IMR-90 (cell line): ENCODE measurements around the gene SREBF2. TPM values are rescaled to one million over a fixed set of nuclear protein-coding genes. Genes with fewer than 3 reads are reported as not detected.

Experiments used
- ATAC-seq: fragments of 200-7000 bp; cut with Tn5 transposase; 2 replicates; pipeline ENCODE4 v1.9.1; 2020; ENCODE audit warnings: low read depth, mild to moderate bottlenecking, moderate library complexity
- BruUV-seq: library from RNA; stranded (reverse); fragments of 400-500 nt; replicated peaks from 2 replicates; lab custom pipeline; 2021; lab: Mats Ljungman, UMichigan
- CTCF ChIA-PET: fragments of 300-600 bp; formaldehyde crosslinking; extraction: SDS; loops from one replicate; lab custom pipeline; 2021; ENCODE audit warnings: antibody characterized with exemption; lab: Yijun Ruan, JAX
- POLR2A ChIA-PET: fragments of 300-600 bp; sonication (Branson Sonifier 250); formaldehyde crosslinking; loops from one replicate; lab custom pipeline; 2022; ENCODE audit warnings: antibody characterized with exemption; ENCODE audit not compliant: unreplicated experiment; lab: Charles Lee
- DNase-seq: peaks from one replicate; pipeline ENCODE4 v3.0.0; 2013
- H2AFZ ChIP-seq: replicated peaks from 2 replicates; pipeline ENCODE3; 2013; ENCODE audit warnings: low read length, mild to moderate bottlenecking; ENCODE audit not compliant: poor library complexity
- H2AK5ac ChIP-seq: 2 replicates; pipeline ENCODE4 v1.6.1; 2013; ENCODE audit warnings: low read depth, low read length, inconsistent platforms
- H2AK9ac ChIP-seq: replicated peaks from 2 replicates; pipeline ENCODE3; 2013; ENCODE audit warnings: mild to moderate bottlenecking, low read depth, low read length, moderate library complexity; ENCODE audit not compliant: poor library complexity
- H2BK120ac ChIP-seq: 2 replicates; pipeline ENCODE4 v1.6.1; 2013; ENCODE audit warnings: low read depth, low read length, inconsistent platforms
- H2BK15ac ChIP-seq: 3 replicates; pipeline ENCODE4 v1.6.1; 2013; ENCODE audit warnings: low read depth, low read length, inconsistent platforms
- H2BK20ac ChIP-seq: 2 replicates; pipeline ENCODE4 v1.6.1; 2013; ENCODE audit warnings: low read depth, mild to moderate bottlenecking, inconsistent platforms, low read length, moderate library complexity
- H2BK5ac ChIP-seq: 2 replicates; pipeline ENCODE4 v1.6.1; 2013; ENCODE audit warnings: mild to moderate bottlenecking, low read depth, low read length, inconsistent platforms; ENCODE audit not compliant: poor library complexity, severe bottlenecking
- H3K14ac ChIP-seq: replicated peaks from 2 replicates; pipeline ENCODE4 v1.6.1; 2013; ENCODE audit warnings: low read depth, low read length, inconsistent platforms
- H3K18ac ChIP-seq: 2 replicates; pipeline ENCODE4 v1.6.1; 2013; ENCODE audit warnings: low read depth, low read length, control low read depth
- H3K23ac ChIP-seq: 2 replicates; pipeline ENCODE4 v1.6.1; 2013; ENCODE audit warnings: low read depth, low read length, inconsistent platforms
- H3K27ac ChIP-seq: 2 replicates; pipeline ENCODE4 v1.5.1; 2013; ENCODE audit warnings: mild to moderate bottlenecking, control low read depth, low read length; ENCODE audit not compliant: insufficient read depth
- H3K27me3 ChIP-seq: 2 replicates; pipeline ENCODE4 v1.6.1; 2013; ENCODE audit warnings: low read length; ENCODE audit not compliant: control insufficient read depth, insufficient read depth
- H3K36me3 ChIP-seq: 2 replicates; pipeline ENCODE4 v1.6.1; 2013; ENCODE audit warnings: low read length, mixed read lengths; ENCODE audit not compliant: control insufficient read depth, insufficient read depth
- H3K4ac ChIP-seq: 2 replicates; pipeline ENCODE4 v1.6.1; 2013; ENCODE audit warnings: low read depth, low read length, inconsistent platforms
- H3K4me1 ChIP-seq: 2 replicates; pipeline ENCODE4 v1.6.1; 2013; ENCODE audit warnings: low read length, mixed read lengths; ENCODE audit not compliant: control insufficient read depth, insufficient read depth
- H3K4me2 ChIP-seq: 2 replicates; pipeline ENCODE4 v1.6.1; 2013; ENCODE audit warnings: low read depth, mild to moderate bottlenecking, control low read depth, low read length, moderate library complexity
- H3K4me3 ChIP-seq: 2 replicates; pipeline ENCODE4 v1.5.1; 2013; ENCODE audit warnings: low read depth, mild to moderate bottlenecking, control low read depth, low read length, moderate library complexity; ENCODE audit not compliant: insufficient read depth
- H3K56ac ChIP-seq: 2 replicates; pipeline ENCODE4 v1.6.1; 2013; ENCODE audit warnings: low read length, inconsistent platforms; ENCODE audit not compliant: insufficient read depth; ENCODE audit errors: extremely low read depth
- H3K79me1 ChIP-seq, 2 experiments: 2 replicates each; pipeline ENCODE4 v1.6.1; 2013; ENCODE audit warnings: low read length in 2 of 2, inconsistent platforms in 1 of 2, low read depth in 1 of 2
- H3K9ac ChIP-seq: 2 replicates; pipeline ENCODE4 v1.6.1; 2013; ENCODE audit warnings: low read depth, low read length, control low read depth
- H3K9me1 ChIP-seq: 2 replicates; pipeline ENCODE4 v1.6.1; 2013; ENCODE audit warnings: low read length, inconsistent platforms; ENCODE audit not compliant: insufficient read depth
- H3K9me3 ChIP-seq: 2 replicates; pipeline ENCODE4 v1.6.1; 2013; ENCODE audit warnings: low read length; ENCODE audit not compliant: control insufficient read depth, insufficient read depth
- H4K20me1 ChIP-seq: 2 replicates; pipeline ENCODE4 v1.6.1; 2013; ENCODE audit warnings: low read length, inconsistent platforms; ENCODE audit not compliant: insufficient read depth
- H4K5ac ChIP-seq: 2 replicates; pipeline ENCODE4 v1.6.1; 2013; ENCODE audit warnings: mild to moderate bottlenecking, low read depth, low read length, control low read depth
- H4K8ac ChIP-seq, 2 experiments: 2 replicates each; pipeline ENCODE4 v1.6.1; 2013; ENCODE audit warnings: low read depth in 2 of 2, low read length in 2 of 2, control low read depth in 1 of 2, inconsistent platforms in 1 of 2
- H4K91ac ChIP-seq: 2 replicates; pipeline ENCODE4 v1.6.1; 2013; ENCODE audit warnings: low read depth, low read length, inconsistent platforms; ENCODE audit not compliant: insufficient read depth
- BHLHE40 ChIP-seq: fragments of 150-350 bp; IDR thresholded peaks from 2 replicates; pipeline ENCODE4 v1.6.1; 2016; ENCODE audit warnings: mild to moderate bottlenecking, low read depth, low read length
- CEBPB ChIP-seq: IDR thresholded peaks from 2 replicates; pipeline ENCODE4 v1.6.1; 2012; ENCODE audit warnings: low read depth, low read length, improper control_type of control experiment
- CHD1 ChIP-seq: IDR thresholded peaks from 2 replicates; pipeline ENCODE4 v1.6.1; 2012; ENCODE audit warnings: low read depth, low read length, improper control_type of control experiment
- ELK1 ChIP-seq: fragments of 150-350 bp; IDR thresholded peaks from 2 replicates; pipeline ENCODE4 v1.6.1; 2016; ENCODE audit warnings: low read depth, mild to moderate bottlenecking, low read length, moderate library complexity, borderline replicate concordance
- MAZ ChIP-seq: IDR thresholded peaks from 2 replicates; pipeline ENCODE4 v1.6.1; 2012; ENCODE audit warnings: low read depth, mild to moderate bottlenecking, low read length, improper control_type of control experiment, moderate library complexity, borderline replicate concordance
- MXI1 ChIP-seq: IDR thresholded peaks from 2 replicates; pipeline ENCODE4 v1.6.1; 2012; ENCODE audit warnings: low read depth, mild to moderate bottlenecking, low read length, moderate library complexity, borderline replicate concordance
- NFE2L2 ChIP-seq: fragments of 150-350 bp; IDR thresholded peaks from 2 replicates; pipeline ENCODE4 v1.6.1; 2016; ENCODE audit warnings: low read depth, mild to moderate bottlenecking, low read length
- POLR2A ChIP-seq: IDR thresholded peaks from 2 replicates; pipeline ENCODE4 v1.6.1; 2012; ENCODE audit warnings: mild to moderate bottlenecking, low read depth, low read length
- RAD21 ChIP-seq: IDR thresholded peaks from 2 replicates; pipeline ENCODE4 v1.6.1; 2012; ENCODE audit warnings: low read length, improper control_type of control experiment
- RCOR1 ChIP-seq: IDR thresholded peaks from 2 replicates; pipeline ENCODE4 v1.6.1; 2012; ENCODE audit warnings: mild to moderate bottlenecking, low read length, improper control_type of control experiment; ENCODE audit not compliant: insufficient replicate concordance
- RFX5 ChIP-seq: IDR thresholded peaks from 2 replicates; pipeline ENCODE4 v1.8.0; 2012; ENCODE audit warnings: low read depth, mild to moderate bottlenecking, low read length, moderate library complexity
- SMC3 ChIP-seq: fragments of 150-350 bp; IDR thresholded peaks from 2 replicates; pipeline ENCODE4 v1.6.1; 2016; ENCODE audit warnings: low read depth, mild to moderate bottlenecking, antibody characterized with exemption, low read length, moderate library complexity
- USF2 ChIP-seq: fragments of 150-350 bp; IDR thresholded peaks from 2 replicates; pipeline ENCODE4 v1.6.1; 2017; ENCODE audit warnings: mild to moderate bottlenecking, antibody characterized with exemption, low read length, low read depth
- WGBS, 2 experiments: methylation state at CpG; one replicate each; pipeline versions ENCODE4 v1.1.5 to v1.1.7; 2013; ENCODE audit warnings: missing lambda C conversion rate in 2 of 2; ENCODE audit not compliant: insufficient read length in 1 of 2; ENCODE audit errors: extremely low coverage in 2 of 2; 5-methylcytosine and 5-hydroxymethylcytosine counted together
- dilution Hi-C: fragments of 300-500 bp; cut with HindIII; formaldehyde crosslinking; loops from one replicate; pipeline ENCODE4 v1.14.3; 2018; ENCODE audit warnings: low sequenced_read_pairs; ENCODE audit not compliant: unreplicated experiment
- in situ Hi-C: fragments of 300-500 bp; cut with MboI; formaldehyde crosslinking; loops from 3 replicates; pipeline ENCODE4 v1.14.3; 2019; ENCODE audit warnings: low sequenced_read_pairs, inconsistent platforms, mixed read lengths
- intact Hi-C: fragments of 100-400 bp; cut with micrococcal nuclease; formaldehyde crosslinking; loops from 2 replicates; pipeline ENCODE4 v1.10.0; 2022
- polyA plus RNA-seq, 3 experiments: library from polyadenylated mRNA; depleted of rRNA; stranded (reverse); fragments of >200 nt; gene quantifications; 2 replicates each; pipeline ENCODE4 v1.2.3, GENCODE V29; 2012; ENCODE audit warnings: low replicate concordance in 1 of 3
- total RNA-seq: library from RNA; depleted of rRNA; stranded (reverse); fragments of >200 nt; gene quantifications from 2 replicates; pipeline ENCODE4 v1.2.3, GENCODE V29; 2012

The SREBF2 gene
- total and polyA plus RNA-seq, 2 of the 4 experiments (the other 2 are of a cell fraction), result 8.1 to 47.4 TPM

GRCh38 chr22:41831828-41832552 lies 915 bp upstream of the SREBF2 start (continued):
- TF ChIP-seq MXI1 (no peak), SMC3 (no peak), RAD21 (no peak)

- Histone ChIP-seq H3K27ac (peak overlapping the region; percentile 72), H3K36me3 (peaks cover 3% of the 10 kb centered on the region; the same call in 1 of the 2 replicates), H2AK9ac (peak overlapping the region; percentile 98), H4K5ac (no peak overlapping the region), H3K9me3 (no peaks in the 10 kb centered on the region), H4K91ac (peak overlapping the region; percentile 51; the same call in 1 of the 2 replicates), H3K4me2 (peak overlapping the region; percentile 84), H2BK120ac (peak overlapping the region; percentile 53; the same call in 1 of the 2 replicates), H2AK5ac (peak overlapping the region; percentile 72; the same call in 1 of the 2 replicates), H2BK20ac (no peak overlapping the region), H3K27me3 (no peaks in the 10 kb centered on the region), H3K4ac (peak overlapping the region; percentile 83), H2BK15ac (no peak overlapping the region), H3K18ac (peak overlapping the region; percentile 49; the same call in 1 of the 2 replicates), H3K23ac (no peak overlapping the region; the same call in 1 of the 2 replicates), H2BK5ac (peak overlapping the region; percentile 84), H2AFZ (peak overlapping the region; percentile 97), H4K20me1 (peaks cover 19% of the 10 kb centered on the region; the same call in 1 of the 2 replicates), H3K14ac (peak overlapping the region; percentile 68), H4K8ac (peak overlapping the region in 1 of 2 experiments; percentile 82; a peak in 1 of 4 replicates), H3K4me3 (peak overlapping the region; percentile 83), H3K9ac (peak overlapping the region; percentile 71), H3K4me1 (no peaks in the 10 kb centered on the region), H3K9me1 (peaks cover 3% of the 10 kb centered on the region; the same call in 1 of the 2 replicates), H3K56ac (no peak overlapping the region), H3K79me1 (peaks cover 14 to 44% of the 10 kb centered on the region in 2 experiments; a peak in 3 of 4 replicates)
- WGBS, 2 experiments, result 2% methylated on average over 16 of the region's 86 CpGs; no CpG with 5 or more reads in 1 of the 2 experiments
- peak; percentile 3 for ATAC-seq
- DNase-seq, result no peak
- CTCF ChIA-PET, result interaction anchor here (0.8 kb wide), 1 partner anchor 25 kb away, joined by 3 read pairs; no protein-coding TSS in a partner anchor
- no TSS peak for BruUV-seq
- dilution Hi-C loops, result no loop called here
- POLR2A ChIA-PET, result interaction anchor here (0.6 kb wide), 1 partner anchor 146 kb away, joined by 6 read pairs; no protein-coding TSS in a partner anchor
- intact Hi-C loops, result no loop called here
- in situ Hi-C loops, result no loop called here
- no peak for TF ChIP-seq CHD1
- TF ChIP-seq MAZ, result no peak
- no peak for TF ChIP-seq BHLHE40
- no peak for TF ChIP-seq POLR2A
- no peak for TF ChIP-seq CEBPB
- TF ChIP-seq RFX5, result no peak
- no peak for TF ChIP-seq SMC3
- no peak for TF ChIP-seq ELK1
- TF ChIP-seq USF2, result no peak
- peak; percentile 23 for TF ChIP-seq RCOR1
- peak; percentile 73; the same call in 1 of the 2 replicates for TF ChIP-seq MXI1
- no peak for TF ChIP-seq NFE2L2
Observed at GRCh38 chr22:41833369-41834004, 582 bp downstream of the SREBF2 start.
